HG03103 (cell line): ENCODE data around the gene C11orf58.

ENCODE experiments used
- ATAC-seq: cut with Tn5 transposase; IDR thresholded peaks from one replicate; pipeline ENCODE4 v1.9.1; 2021; ENCODE audit warnings: low read depth; ENCODE audit not compliant: unreplicated experiment

The C11orf58 gene

DNA sequence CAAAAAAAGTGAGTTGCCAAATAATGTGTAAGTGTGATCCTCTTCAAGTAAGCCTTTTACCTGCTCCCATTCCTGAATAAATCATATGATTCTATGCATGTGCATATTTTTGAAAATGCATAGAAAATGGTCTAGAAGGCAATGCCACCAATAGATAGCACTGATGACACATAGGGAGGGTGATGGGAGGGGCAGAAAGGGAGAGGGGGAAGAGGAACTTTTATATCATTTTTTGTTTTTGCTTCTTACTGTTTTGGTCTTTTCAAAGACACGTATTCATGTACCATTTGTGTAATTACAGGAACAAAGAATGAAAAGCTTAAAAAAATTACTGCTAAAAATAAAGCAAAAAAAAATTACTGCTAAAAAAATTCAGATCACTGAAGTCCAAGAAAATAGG, 60.8 kb downstream of the C11orf58 start:
- ATAC-seq: no peak

DNA sequence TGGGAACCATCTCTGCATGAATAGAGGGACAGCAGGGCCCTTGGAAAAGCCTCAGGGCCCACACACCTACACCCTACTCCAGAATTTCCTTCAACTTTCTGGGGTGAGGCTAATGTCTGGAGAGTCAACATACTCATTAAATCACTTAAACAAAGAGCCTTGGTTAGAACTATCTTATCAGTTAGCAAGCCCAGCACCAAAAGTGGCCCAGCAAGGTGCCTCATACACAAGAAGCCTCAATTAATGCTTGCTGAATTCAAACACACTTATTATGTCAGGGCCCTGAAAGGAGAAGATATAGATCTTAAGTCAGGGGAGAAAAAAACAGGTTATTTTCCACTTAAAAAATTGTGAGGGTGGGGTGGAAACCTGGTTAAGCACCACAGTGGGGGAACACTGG, 61.4 kb downstream of the C11orf58 start:
- no peak for ATAC-seq

DNA sequence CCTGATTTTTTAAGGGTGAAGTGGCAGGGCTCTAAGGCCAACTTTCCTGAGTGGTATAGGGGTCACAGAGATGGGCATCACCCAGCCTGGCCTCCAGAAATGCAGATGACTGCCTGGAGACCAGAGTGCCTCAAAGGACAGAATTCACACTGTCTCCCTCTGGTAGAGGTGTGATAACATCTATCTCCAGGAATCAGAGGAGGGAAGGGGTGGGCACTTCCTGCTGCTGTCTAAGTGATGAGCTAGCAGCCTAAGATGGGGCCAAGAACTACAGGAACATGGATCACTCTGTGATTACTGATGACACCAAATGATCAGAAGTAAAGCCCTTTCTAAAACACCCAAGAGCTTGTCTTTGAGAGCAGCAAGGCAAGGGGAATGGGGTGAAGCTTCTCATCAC, 61.9 kb downstream of the C11orf58 start:
- ATAC-seq: no peak

DNA sequence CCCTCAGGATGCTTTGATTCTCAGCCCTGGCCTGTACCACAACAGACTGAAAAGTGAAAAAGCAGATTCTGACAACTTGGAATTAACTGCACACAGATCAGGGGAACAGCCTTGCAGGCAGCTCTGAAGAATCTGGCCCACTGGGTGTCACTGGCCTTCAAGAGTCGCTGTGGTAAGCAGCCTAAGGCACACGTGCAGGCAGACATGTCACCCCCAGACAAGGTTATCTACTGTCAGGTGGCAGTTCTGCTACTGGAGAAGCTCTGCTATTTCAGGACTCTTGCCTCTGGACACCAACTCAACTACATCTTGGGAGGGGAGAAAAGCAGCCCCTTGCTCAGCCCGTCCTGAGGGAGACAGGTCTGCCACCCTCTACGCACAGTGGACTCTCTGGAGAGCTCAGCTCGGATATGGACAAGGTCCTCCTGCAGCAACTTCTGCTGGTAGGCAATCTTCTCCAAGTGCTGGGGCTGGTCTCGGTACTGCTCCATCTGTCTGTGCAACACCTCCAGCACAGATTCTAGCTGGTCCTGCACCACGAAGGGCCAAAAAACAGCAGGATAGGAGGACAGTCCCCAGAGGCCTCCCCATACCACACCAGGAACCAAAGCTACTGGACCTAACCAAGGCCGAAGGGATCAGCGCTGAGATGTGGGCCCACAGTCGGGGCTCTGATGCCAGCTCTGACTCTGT, 63.0 kb downstream of the C11orf58 start:
- ATAC-seq: no peak

DNA sequence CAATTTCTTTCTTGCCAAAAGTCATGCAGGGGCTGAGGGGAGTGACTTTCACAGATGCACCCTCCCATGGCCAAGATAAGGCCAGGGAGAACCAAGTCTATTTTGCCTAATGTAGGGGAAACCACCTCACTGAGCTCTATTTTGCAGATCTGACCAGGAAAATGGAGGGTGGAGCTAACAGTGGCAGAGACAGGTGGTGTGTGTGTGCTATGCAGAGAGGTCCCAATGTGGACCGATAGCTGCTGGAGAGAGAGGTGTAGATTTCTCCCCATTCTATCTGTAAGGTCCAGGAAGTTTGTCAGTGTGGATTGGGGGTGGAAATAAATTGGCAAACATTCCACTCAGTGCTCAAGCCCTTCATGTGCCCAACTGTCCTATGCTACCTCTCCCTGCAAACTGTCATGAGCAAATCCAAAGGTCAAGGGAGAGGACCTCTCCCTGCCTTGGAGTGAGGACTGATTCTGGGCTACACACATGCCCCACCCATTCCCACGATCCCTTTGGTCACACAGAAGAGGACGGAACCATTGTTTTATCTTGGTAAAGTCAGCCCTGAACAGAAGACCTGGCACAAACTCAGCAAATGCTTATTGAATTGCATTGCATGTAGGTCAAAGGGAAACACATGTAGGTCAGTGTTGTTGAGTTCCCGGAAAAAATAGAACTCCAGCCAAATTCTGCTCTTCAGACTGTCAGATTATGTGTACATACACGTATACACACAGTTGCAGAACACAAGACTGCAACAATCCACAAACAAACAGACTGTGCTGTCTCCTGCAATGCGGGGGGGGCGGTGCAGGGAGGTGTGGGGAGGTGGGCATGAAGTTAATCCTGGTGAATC, 65.9 kb downstream of the C11orf58 start:
- no peak for ATAC-seq

DNA sequence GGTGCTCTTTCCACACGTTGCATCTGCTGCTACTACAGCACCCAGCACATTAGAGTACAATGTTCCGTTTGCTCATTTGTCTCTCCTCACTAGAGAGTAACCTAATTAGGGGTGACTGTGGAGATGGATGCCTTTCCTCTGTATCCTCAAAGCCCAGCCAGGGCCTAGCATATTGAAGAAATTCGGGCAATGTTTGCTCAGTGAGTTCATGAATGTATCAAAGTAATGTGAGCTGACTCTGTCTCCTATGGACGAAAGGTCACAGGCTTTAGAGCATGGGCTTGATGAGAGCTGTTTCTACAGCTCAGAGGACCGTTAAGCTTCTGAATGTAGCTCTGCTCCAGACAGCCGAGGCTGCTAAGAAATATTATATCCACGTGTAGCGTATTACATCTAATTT, 67.5 kb downstream of the C11orf58 start:
- ATAC-seq: no peak

DNA sequence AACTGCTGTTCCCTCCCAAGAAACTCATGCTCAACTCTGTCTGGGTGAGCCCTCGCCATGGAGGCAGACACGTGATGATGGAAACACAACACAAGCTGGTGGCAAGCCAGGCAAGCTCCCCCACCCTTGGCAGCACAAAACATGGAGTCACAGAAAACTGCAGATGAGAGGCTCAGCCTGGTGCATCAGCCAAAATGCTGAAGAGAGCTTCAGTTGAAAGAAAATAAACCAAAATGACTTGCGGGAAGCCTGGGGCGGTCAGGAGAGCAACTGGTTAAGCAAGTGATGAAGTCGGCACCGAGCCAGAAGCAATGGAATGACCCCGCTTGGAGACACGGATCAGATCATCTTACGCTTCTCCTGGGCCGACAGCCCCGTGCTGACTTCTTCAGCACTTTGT, 68.3 kb downstream of the C11orf58 start:
- no peak for ATAC-seq

DNA sequence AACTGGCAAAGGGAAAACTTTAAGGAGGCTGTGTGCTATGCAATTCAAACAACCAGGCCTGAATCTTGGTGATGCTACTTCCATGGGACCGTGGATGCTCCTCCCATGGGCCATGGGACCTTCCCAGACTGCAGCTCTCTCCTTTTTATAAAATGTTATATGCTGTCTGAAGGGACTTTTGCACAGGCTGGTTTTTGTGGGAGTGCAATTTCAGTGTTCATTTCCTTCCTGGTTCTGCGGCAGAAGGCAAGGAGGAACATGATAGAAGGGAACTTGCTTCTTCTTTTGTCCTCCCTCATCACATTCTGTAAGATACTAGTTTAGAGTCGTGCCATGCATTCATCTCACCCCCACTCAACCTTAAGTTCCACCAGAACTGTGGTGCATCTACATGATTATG, 68.9 kb downstream of the C11orf58 start:
- ATAC-seq: no peak
